NCI-H2196 (cell line): ENCODE results near the gene DHRS13.

ENCODE experiments used
- DNase-seq: peaks from one replicate; lab custom pipeline; 2025; ENCODE audit not compliant: unreplicated experiment; lab: John Stamatoyannopoulos, UW

The DHRS13 gene

GRCh38 chr17:28863953-28864352 is 38.9 kb downstream of the DHRS13 start:
- no peak for DNase-seq

- no peak for DNase-seq
Observed at GRCh38 chr17:28862561-28862960, 40.3 kb downstream of the DHRS13 start.

GRCh38 chr17:28861393-28862203 is 41.3 kb downstream of the DHRS13 start:
- no peak for DNase-seq

GRCh38 chr17:28860363-28860808 is 42.5 kb downstream of the DHRS13 start:
- no peak for DNase-seq

- no peak for DNase-seq
Observed at GRCh38 chr17:28858801-28859355, 44.0 kb downstream of the DHRS13 start.

GRCh38 chr17:28857905-28858800 is 44.7 kb downstream of the DHRS13 start:
- no peak for DNase-seq

- no peak for DNase-seq
Observed at GRCh38 chr17:28856028-28856574, 46.8 kb downstream of the DHRS13 start.

GRCh38 chr17:28855336-28855679 is 47.6 kb downstream of the DHRS13 start:
- DNase-seq = no peak

- peak; percentile 60 for DNase-seq
Observed at GRCh38 chr17:28854457-28855335, 48.2 kb downstream of the DHRS13 start, which contains the start of gene ERAL1. Gene ERAL1 (plus strand): TSS chr17:28855016. CDS start chr17:28855035, 19 bp downstream.

GRCh38 chr17:28853295-28853694 is 49.6 kb downstream of the DHRS13 start:
- DNase-seq = no peak

- DNase-seq = no peak
Observed at GRCh38 chr17:28849281-28849680, 53.6 kb downstream of the DHRS13 start.

GRCh38 chr17:28848667-28849066 is 54.2 kb downstream of the DHRS13 start:
- DNase-seq = peak; percentile 2
